WTC11 (cell line): ENCODE results near the gene VTA1.

Experiments used
- JUN ChIP-seq: sonication (generic); formaldehyde crosslinking; IDR thresholded peaks from 2 replicates; pipeline ENCODE4 v1.8.0; 2023; ENCODE audit warnings: mild to moderate bottlenecking, missing genetic modification reagents
- TCF7 ChIP-seq: sonication (generic); formaldehyde crosslinking; IDR thresholded peaks from 2 replicates; pipeline ENCODE4 v1.8.0; 2022; ENCODE audit warnings: mild to moderate bottlenecking, low read depth, missing genetic modification reagents, moderate library complexity
- ZNF138 ChIP-seq: sonication (generic); formaldehyde crosslinking; conservative IDR thresholded peaks from 2 replicates; pipeline ENCODE4 v1.8.1; 2022; ENCODE audit warnings: mild to moderate bottlenecking, moderate library complexity, missing genetic modification reagents
- ZNF263 ChIP-seq: sonication (generic); formaldehyde crosslinking; IDR thresholded peaks from 2 replicates; pipeline ENCODE4 v1.8.1; 2022; ENCODE audit warnings: low read depth, mild to moderate bottlenecking, moderate library complexity, missing genetic modification reagents
- TF ChIP-seq, protein P1 (sequence below): fragments of 200-600 bp; IDR thresholded peaks from 2 replicates; pipeline ENCODE4 v1.8.0; 2022; ENCODE audit warnings: antibody characterized with exemption

DNA sequence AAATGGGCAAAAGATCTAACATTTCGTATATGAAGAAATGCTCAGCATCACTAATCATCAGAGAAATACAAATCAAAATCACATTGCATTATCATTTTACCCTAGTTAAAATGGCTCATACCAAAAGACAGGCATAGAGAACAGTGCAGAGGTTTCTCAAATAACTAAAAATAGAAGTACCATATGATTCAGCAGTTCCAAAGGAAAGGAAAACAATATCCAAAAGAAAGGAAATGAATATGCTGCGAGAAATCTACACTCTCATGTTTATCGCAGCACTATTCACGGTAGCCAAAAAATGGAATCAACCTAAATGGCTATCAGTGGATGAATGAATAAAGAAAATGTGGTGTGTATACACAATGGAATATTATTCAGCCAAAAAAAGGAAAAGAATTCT is 63.5 kb downstream of the VTA1 start:
- no peak for TF ChIP-seq TCF7 (CRISPR knock-in tag)
- TF ChIP-seq, protein P1, sequence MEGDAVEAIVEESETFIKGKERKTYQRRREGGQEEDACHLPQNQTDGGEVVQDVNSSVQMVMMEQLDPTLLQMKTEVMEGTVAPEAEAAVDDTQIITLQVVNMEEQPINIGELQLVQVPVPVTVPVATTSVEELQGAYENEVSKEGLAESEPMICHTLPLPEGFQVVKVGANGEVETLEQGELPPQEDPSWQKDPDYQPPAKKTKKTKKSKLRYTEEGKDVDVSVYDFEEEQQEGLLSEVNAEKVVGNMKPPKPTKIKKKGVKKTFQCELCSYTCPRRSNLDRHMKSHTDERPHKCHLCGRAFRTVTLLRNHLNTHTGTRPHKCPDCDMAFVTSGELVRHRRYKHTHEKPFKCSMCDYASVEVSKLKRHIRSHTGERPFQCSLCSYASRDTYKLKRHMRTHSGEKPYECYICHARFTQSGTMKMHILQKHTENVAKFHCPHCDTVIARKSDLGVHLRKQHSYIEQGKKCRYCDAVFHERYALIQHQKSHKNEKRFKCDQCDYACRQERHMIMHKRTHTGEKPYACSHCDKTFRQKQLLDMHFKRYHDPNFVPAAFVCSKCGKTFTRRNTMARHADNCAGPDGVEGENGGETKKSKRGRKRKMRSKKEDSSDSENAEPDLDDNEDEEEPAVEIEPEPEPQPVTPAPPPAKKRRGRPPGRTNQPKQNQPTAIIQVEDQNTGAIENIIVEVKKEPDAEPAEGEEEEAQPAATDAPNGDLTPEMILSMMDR = no peak
- TF ChIP-seq ZNF138 (CRISPR knock-in tag) = no peak
- TF ChIP-seq ZNF263 (CRISPR knock-in tag) = no peak
- no peak for TF ChIP-seq JUN (CRISPR knock-in tag)
